Stimulated activated CD4-positive, alpha-beta T cell treated with anti-CD3 and anti-CD28 coated beads, Interleukin-15, amount 100 ng/mL, for 48 hours (primary cell): ENCODE data around the gene UBLCP1.
"Not testable (repeated sequence)": the region's sequence is repeated elsewhere in the genome, so short reads cannot be mapped to it uniquely, and the experiment has no call there.

Experiments used
- DNase-seq, 2 donors: peaks; one replicate each; pipeline ENCODE4 v3.0.0-alpha.2; 2020; ENCODE audit warnings: low read depth in 2 of 2

The UBLCP1 gene

DNA sequence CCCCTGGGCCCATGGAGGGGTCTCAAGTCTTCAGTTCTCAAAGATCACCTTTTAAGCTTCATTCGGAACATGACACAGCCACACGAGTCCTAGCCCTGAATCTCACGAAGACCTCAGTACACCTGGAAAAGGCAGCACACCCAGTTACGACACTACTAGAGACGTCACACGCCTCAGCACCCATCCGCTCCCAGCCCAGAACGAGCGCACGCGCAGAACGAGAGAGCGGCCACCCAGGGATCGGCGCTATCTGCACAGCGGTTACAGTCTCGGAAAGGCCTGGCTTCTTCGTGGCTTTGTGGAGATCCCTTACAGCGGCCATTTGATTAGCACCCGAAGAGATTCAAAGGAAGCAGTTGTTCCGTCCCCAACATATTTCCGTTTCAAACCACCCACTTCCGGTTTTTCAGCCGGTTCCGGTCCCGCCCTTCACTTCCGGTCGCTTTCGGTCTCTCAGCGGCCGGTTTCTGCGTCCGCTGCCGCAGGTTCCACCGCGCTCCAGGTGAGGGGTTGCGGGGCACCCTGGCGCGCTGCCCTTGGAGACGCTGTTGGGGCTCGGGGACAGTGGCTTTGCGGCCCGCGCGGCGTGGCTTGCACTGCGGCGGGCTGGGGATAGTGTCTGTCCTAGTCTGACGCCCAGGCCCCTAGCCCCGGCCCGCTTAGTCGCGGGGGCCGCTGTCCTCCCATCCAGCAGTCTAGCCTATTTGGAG lies at the start of gene UBLCP1:
UBLCP1 (plus strand) TSS at position 432 of the 710 bp plus-strand sequence. CDS start 5,626 bp downstream, outside the sequence.
- peak; percentile 68 to 69 for DNase-seq

- DNase-seq, result no peak
Observed at GRCh38 chr5:159214486-159215271, 48.4 kb upstream of the UBLCP1 start.

DNA sequence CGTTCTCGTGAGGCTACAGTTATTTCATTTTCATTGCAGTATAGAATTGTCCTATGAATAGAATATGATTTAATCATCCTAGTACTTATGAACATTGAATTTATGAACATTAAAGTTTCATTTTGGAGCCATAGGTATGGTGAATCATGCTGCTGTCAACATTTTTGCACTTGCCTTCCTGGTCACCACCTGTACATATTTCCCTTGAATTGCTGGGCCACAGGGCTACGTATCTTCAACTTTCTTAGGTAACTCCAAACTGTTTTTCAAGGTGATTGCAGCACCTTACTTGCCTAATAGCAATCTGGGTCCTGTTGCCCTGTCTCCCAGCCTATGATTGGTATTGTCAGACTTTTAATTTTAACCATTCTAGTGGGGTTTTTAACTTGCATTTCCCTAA lies 47.2 kb upstream of the UBLCP1 start:
- DNase-seq, result no peak

GRCh38 chr5:159216454-159216853 lies 46.6 kb upstream of the UBLCP1 start:
- no peak for DNase-seq

GRCh38 chr5:159217236-159217635 lies 45.9 kb upstream of the UBLCP1 start:
- DNase-seq, result no peak

GRCh38 chr5:159218595-159219023 lies 44.5 kb upstream of the UBLCP1 start:
- no peak for DNase-seq

GRCh38 chr5:159220206-159220605 lies 42.9 kb upstream of the UBLCP1 start:
- DNase-seq, result no peak

GRCh38 chr5:159223469-159223868 lies 39.6 kb upstream of the UBLCP1 start:
- DNase-seq, result no peak

DNA sequence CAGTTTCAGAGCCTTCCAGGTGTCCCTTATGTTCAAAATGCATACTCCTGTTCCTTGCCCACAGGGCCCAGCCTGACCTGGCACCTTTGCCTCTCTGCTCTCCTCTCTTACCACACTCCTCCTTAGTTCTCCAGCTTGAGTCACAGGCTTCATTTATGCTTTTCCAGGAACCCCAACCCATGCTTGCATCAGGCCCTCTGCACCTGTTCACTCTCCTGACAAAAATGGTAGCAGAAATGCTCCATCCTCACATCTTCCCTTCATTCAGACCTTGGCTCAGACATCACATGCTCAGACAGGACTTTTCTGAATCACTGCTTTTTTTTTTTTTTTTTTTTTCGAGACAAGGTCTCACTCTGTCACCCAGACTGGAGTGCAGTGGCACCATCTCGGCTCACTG lies 38.6 kb upstream of the UBLCP1 start:
- no peak for DNase-seq

DNA sequence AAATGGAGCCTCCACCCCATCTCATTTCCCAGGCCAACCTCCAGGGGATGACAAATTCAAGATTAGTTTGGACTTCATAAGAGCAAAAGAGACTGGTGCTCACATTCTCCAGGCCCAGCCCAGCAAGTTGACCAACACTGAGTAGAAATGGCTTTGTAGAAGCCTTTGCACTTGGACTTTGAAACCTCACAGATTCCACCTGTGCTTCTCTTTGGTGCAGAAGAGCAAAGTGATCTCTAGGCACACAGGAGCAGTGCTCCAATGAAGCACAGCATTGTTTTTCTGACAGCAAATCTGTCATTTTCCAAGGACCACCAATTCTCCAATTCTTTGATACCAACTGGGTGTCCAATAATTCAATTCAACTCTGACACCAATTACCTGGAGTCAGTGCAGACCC lies 36.6 kb upstream of the UBLCP1 start:
- DNase-seq, result no peak

DNA sequence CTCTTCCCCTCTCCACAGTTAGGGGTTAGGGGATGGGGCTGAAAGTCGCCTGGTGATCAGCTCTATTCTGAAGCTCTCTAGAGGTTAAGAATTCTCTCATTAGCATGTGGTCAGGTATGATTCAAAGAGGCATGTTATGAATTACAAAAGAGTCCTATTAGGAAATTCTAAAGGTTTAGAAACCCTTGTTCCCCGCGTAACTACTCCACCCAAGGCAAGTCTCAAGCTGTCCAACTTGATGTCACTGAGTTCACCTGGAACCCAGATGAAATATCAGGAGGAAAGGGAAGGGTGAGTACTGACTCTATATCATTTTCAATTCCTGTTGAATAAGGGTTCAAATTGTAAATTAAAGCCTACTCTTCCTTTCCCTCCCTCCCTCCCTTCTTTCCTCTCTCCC lies 35.6 kb upstream of the UBLCP1 start:
- DNase-seq, result no peak

GRCh38 chr5:159228097-159228496 lies 35.0 kb upstream of the UBLCP1 start:
- DNase-seq, result not testable (repeated sequence)

- DNase-seq, result no peak
Observed at GRCh38 chr5:159230657-159231056, 32.4 kb upstream of the UBLCP1 start.

GRCh38 chr5:159231167-159231566 lies 31.9 kb upstream of the UBLCP1 start:
- no peak for DNase-seq

DNA sequence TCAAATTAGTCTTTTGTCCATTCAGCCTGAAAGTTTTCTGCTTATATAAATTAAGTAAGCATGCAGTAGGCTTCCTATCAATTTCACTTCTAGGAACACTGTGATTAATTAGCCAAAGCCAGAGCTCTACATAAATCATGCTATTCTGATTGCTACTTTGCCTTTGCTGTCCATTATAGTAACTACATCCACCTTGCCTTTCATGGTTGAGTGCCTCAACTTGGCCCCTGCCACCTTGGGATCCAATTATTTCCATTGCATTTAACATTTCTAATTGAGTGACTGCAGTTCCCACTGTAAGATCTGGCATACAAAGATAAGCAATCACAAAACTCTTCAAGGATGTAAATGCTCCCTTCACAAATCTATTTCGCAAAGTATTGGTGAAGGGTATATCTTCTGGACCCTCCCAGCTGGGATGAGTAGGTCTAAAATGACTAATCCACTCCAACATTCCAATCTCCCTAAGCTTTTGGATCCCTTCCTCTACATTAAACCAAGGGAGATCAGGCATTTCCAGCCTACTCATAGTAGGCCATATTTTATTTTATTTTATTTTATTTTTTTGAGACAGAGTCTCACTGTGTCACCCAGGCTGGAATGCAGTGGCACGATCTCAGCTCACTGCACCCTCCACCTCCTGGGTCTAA lies 27.1 kb upstream of the UBLCP1 start:
- not testable (repeated sequence) for DNase-seq

GRCh38 chr5:159240301-159240870 lies 22.7 kb upstream of the UBLCP1 start:
- no peak for DNase-seq

DNA sequence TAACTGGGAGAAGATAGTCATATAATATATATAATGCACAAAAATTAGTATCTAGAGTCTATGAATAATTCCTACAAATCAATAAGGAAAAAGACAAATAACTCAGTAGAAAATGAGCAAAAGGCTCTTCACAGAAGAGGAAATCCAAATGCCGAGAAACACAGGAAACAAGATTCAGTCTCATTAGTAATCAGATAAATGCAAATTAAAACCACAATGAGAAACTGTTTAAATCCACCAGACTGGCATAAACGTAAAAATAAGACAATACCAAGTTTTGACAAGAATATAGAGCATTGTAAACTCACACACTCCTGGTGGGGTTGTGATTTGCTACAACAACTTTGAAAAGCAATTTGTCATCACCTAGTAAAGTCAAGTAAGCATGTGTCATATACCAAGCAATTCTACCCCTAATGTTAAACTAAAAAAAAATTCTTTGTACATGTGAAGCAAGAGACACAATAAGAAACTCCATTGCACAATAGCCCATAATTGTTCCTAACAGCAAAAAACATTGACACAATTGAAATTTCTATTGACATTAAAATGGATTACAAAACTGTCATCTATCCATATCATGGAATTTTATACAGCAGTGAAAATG lies 21.0 kb upstream of the UBLCP1 start:
- DNase-seq, result no peak

- DNase-seq, result no peak
Observed at GRCh38 chr5:159242656-159243055, 20.4 kb upstream of the UBLCP1 start.

- DNase-seq, result no peak
Observed at GRCh38 chr5:159243385-159243784, 19.7 kb upstream of the UBLCP1 start.

- DNase-seq, result no peak
Observed at GRCh38 chr5:159244163-159244562, 18.9 kb upstream of the UBLCP1 start.

GRCh38 chr5:159244890-159245289 lies 18.2 kb upstream of the UBLCP1 start:
- DNase-seq, result no peak

GRCh38 chr5:159249158-159249557 lies 13.9 kb upstream of the UBLCP1 start:
- no peak for DNase-seq
